RWPE1 (cell line): ENCODE data around the gene STXBP6.

Experiments used
- CTCF ChIA-PET: fragments of 350-600 bp; sonication (Branson Sonifier 250); formaldehyde crosslinking; extraction: SDS; loops from one replicate; lab custom pipeline; 2021; lab: Yijun Ruan, JAX
- POLR2A ChIA-PET: fragments of 400-600 bp; formaldehyde crosslinking; extraction: SDS; loops from one replicate; lab custom pipeline; 2020; ENCODE audit warnings: antibody characterized with exemption; ENCODE audit not compliant: low non-redundant PET; lab: Yijun Ruan, JAX
- DNase-seq: peaks from one replicate; pipeline ENCODE4 v3.0.0; 2012; ENCODE audit warnings: low spot score
- H3K27ac ChIP-seq: fragments of 450-650 bp; 2 replicates; pipeline ENCODE4 v1.5.1; 2017
- CTCF ChIP-seq: fragments of 450-650 bp; conservative IDR thresholded peaks from 2 replicates; pipeline ENCODE4 v1.5.1; 2017; ENCODE audit warnings: low read depth, mild to moderate bottlenecking

STXBP6 gene

GRCh38 chr14:25014440-25014839 is 35.5 kb downstream of the STXBP6 start:
- no peak for TF ChIP-seq CTCF
- H3K27ac ChIP-seq, result no peak overlapping the region
- ChIA-PET CTCF (interaction anchor here (0.6 kb wide), 1 partner anchor 150 kb away, joined by 5 read pairs; no protein-coding TSS in a partner anchor), POLR2A (no interaction called here)
- no peak for DNase-seq

- ChIA-PET POLR2A (no interaction called here), CTCF (no interaction called here)
- H3K27ac ChIP-seq, result no peak overlapping the region
- no peak for DNase-seq
- no peak for TF ChIP-seq CTCF
Measured at GRCh38 chr14:25011095-25011494, 38.9 kb downstream of the STXBP6 start.

- H3K27ac ChIP-seq, result no peak overlapping the region
- TF ChIP-seq CTCF, result no peak
- ChIA-PET POLR2A (no interaction called here), CTCF (no interaction called here)
- DNase-seq, result no peak
Measured at GRCh38 chr14:25010471-25010870, 39.5 kb downstream of the STXBP6 start.

- H3K27ac ChIP-seq, result no peak overlapping the region
- TF ChIP-seq CTCF, result no peak
- ChIA-PET CTCF (interaction anchor here (0.6 kb wide), 1 partner anchor 15 kb away, joined by 3 read pairs; no protein-coding TSS in a partner anchor), POLR2A (no interaction called here)
- no peak for DNase-seq
Measured at GRCh38 chr14:25009891-25010290, 40.1 kb downstream of the STXBP6 start.

GRCh38 chr14:25007832-25008231 is 42.1 kb downstream of the STXBP6 start:
- ChIA-PET POLR2A (no interaction called here), CTCF (interaction anchor here (0.5 kb wide), 1 partner anchor 138 kb away, joined by 3 read pairs; no protein-coding TSS in a partner anchor)
- no peak for DNase-seq
- no peak for TF ChIP-seq CTCF
- no peak overlapping the region for H3K27ac ChIP-seq

GRCh38 chr14:25006961-25007795 is 42.8 kb downstream of the STXBP6 start:
- POLR2A ChIA-PET, result no interaction called here
- DNase-seq, result peak; percentile 46
- TF ChIP-seq CTCF, result no peak
- no peak overlapping the region for H3K27ac ChIP-seq
- CTCF ChIA-PET, result no interaction called here
